Measurements from ENCODE around the gene CLPTM1.

- TF ChIP-seq, protein P1, sequence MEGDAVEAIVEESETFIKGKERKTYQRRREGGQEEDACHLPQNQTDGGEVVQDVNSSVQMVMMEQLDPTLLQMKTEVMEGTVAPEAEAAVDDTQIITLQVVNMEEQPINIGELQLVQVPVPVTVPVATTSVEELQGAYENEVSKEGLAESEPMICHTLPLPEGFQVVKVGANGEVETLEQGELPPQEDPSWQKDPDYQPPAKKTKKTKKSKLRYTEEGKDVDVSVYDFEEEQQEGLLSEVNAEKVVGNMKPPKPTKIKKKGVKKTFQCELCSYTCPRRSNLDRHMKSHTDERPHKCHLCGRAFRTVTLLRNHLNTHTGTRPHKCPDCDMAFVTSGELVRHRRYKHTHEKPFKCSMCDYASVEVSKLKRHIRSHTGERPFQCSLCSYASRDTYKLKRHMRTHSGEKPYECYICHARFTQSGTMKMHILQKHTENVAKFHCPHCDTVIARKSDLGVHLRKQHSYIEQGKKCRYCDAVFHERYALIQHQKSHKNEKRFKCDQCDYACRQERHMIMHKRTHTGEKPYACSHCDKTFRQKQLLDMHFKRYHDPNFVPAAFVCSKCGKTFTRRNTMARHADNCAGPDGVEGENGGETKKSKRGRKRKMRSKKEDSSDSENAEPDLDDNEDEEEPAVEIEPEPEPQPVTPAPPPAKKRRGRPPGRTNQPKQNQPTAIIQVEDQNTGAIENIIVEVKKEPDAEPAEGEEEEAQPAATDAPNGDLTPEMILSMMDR (IDR thresholded peaks at IDR 0.05) = no peak
- no peak for TF ChIP-seq ZFX (IDR thresholded peaks at IDR 0.05; ENCODE audit: borderline replicate concordance)
Observed at GRCh38 chr19:44939668-44940067, 15.5 kb upstream of the CLPTM1 start.
